CD14-positive monocyte (primary cell): Measurements from ENCODE around the gene GMDS. TPM values are rescaled to one million over a fixed set of nuclear protein-coding genes. Genes with fewer than 3 reads are reported as not detected.

Source experiments
- DNase-seq, 3 donors: peaks; one replicate each; pipeline ENCODE4 v3.0.0-alpha.2; 2011 to 2022
- H2AFZ ChIP-seq: 2 replicates; pipeline ENCODE4 v1.6.0; 2012; ENCODE audit warnings: mild to moderate bottlenecking, low read depth, low read length, inconsistent platforms; ENCODE audit not compliant: insufficient read depth, poor library complexity, severe bottlenecking
- H3K27ac ChIP-seq, 2 donors: 1 replicate in 1 of 2; 2 replicates in 1 of 2; pipeline ENCODE4 v1.5.1; 2012 to 2013; ENCODE audit warnings: low read length in 2 of 2, control low read depth in 1 of 2, inconsistent platforms in 1 of 2, low read depth in 1 of 2, mild to moderate bottlenecking in 1 of 2
- H3K27me3 ChIP-seq, 2 donors: one replicate each; pipeline versions ENCODE4 v1.6.0 to v1.6.1; 2011 to 2013; ENCODE audit warnings: low read length in 2 of 2; ENCODE audit not compliant: control insufficient read depth in 2 of 2, insufficient read depth in 2 of 2
- H3K36me3 ChIP-seq, 2 donors: replicated peaks in 1 of 2; 1 replicate in 1 of 2; 2 replicates in 1 of 2; pipeline versions ENCODE4 v1.5.1 to v1.6.1; 2012 to 2013; ENCODE audit warnings: low read length in 2 of 2, control low read depth in 1 of 2, inconsistent platforms in 1 of 2, mild to moderate bottlenecking in 1 of 2; ENCODE audit not compliant: insufficient read depth in 2 of 2, control insufficient read depth in 1 of 2
- H3K4me1 ChIP-seq, 2 donors: 1 replicate in 1 of 2; 2 replicates in 1 of 2; pipeline versions ENCODE4 v1.5.1 to v1.6.1; 2012 to 2013; ENCODE audit warnings: low read length in 2 of 2, control low read depth in 1 of 2, inconsistent platforms in 1 of 2, mild to moderate bottlenecking in 1 of 2, moderate library complexity in 1 of 2; ENCODE audit not compliant: insufficient read depth in 2 of 2, control insufficient read depth in 1 of 2
- H3K4me2 ChIP-seq: replicated peaks from 2 replicates; pipeline ENCODE3; 2012; ENCODE audit warnings: low read length, moderate library complexity, mild to moderate bottlenecking; ENCODE audit not compliant: poor library complexity, severe bottlenecking; ENCODE audit errors: extremely low read depth
- H3K4me3 ChIP-seq, 3 experiments: fragments of 200-600 bp in 1 of 3; sonication (generic) in 1 of 3; replicated peaks in 1 of 3; 1 replicate in 2 of 3; 2 replicates in 1 of 3; pipeline ENCODE4 v1.5.1; 2011 to 2013; ENCODE audit warnings: low read length in 3 of 3, mild to moderate bottlenecking in 3 of 3, control low read depth in 2 of 3, low read depth in 2 of 3, inconsistent platforms in 1 of 3, moderate library complexity in 1 of 3
- H3K79me2 ChIP-seq: 2 replicates; pipeline ENCODE4 v1.6.0; 2012; ENCODE audit warnings: mild to moderate bottlenecking, control low read depth, inconsistent platforms, low read length, moderate library complexity; ENCODE audit not compliant: insufficient read depth
- H3K9ac ChIP-seq: 2 replicates; pipeline ENCODE4 v1.6.0; 2017; ENCODE audit warnings: low read length, mild to moderate bottlenecking; ENCODE audit not compliant: insufficient read depth, poor library complexity, severe bottlenecking
- H3K9me3 ChIP-seq, 2 donors: replicated peaks in 1 of 2; 1 replicate in 1 of 2; 2 replicates in 1 of 2; pipeline versions ENCODE4 v1.5.1 to v1.6.1; 2012 to 2013; ENCODE audit warnings: low read length in 2 of 2, control low read depth in 1 of 2; ENCODE audit not compliant: control insufficient read depth in 1 of 2, insufficient read depth in 1 of 2
- H4K20me1 ChIP-seq: 2 replicates; pipeline ENCODE4 v1.6.0; 2012; ENCODE audit warnings: mild to moderate bottlenecking, low read length, control low read depth, moderate library complexity; ENCODE audit not compliant: insufficient read depth
- H3K27ac Mint-ChIP-seq, 7 donors: one replicate each; pipeline ENCODE4 v1.8.0; 2020; ENCODE audit warnings: mild to moderate bottlenecking in 7 of 7, mixed read lengths in 7 of 7, moderate library complexity in 6 of 7, inconsistent platforms in 2 of 7
- H3K27me3 Mint-ChIP-seq, 3 donors: one replicate each; pipeline ENCODE4 v1.8.0; 2021 to 2022; ENCODE audit warnings: low read depth in 3 of 3, mild to moderate bottlenecking in 3 of 3, mixed read lengths in 3 of 3, moderate library complexity in 3 of 3, inconsistent platforms in 1 of 3
- H3K36me3 Mint-ChIP-seq, 2 donors: one replicate each; pipeline ENCODE4 v1.8.0; 2020; ENCODE audit warnings: mixed read lengths in 2 of 2, inconsistent platforms in 1 of 2, mild to moderate bottlenecking in 1 of 2
- H3K4me1 Mint-ChIP-seq: one replicate; pipeline ENCODE4 v1.8.0; 2020; ENCODE audit warnings: mild to moderate bottlenecking, mixed read lengths
- H3K4me3 Mint-ChIP-seq, 2 donors: one replicate each; pipeline ENCODE4 v1.8.0; 2020; ENCODE audit warnings: mild to moderate bottlenecking in 2 of 2, mixed read lengths in 2 of 2, moderate library complexity in 1 of 2
- H3K9me3 Mint-ChIP-seq, 7 donors: one replicate each; pipeline ENCODE4 v1.8.0; 2020 to 2022; ENCODE audit warnings: mixed read lengths in 7 of 7, mild to moderate bottlenecking in 6 of 7, moderate library complexity in 6 of 7, inconsistent platforms in 2 of 7
- WGBS: methylation state at CpG from one replicate; pipeline ENCODE4 v1.1.5; 2013; ENCODE audit warnings: missing lambda C conversion rate; ENCODE audit not compliant: insufficient coverage; 5-methylcytosine and 5-hydroxymethylcytosine counted together
- intact Hi-C, 2 donors: fragments of 100-400 bp; cut with micrococcal nuclease; formaldehyde crosslinking; loops; one replicate each; pipeline versions ENCODE4 v1.15.0 to v1.15.1; 2023
- polyA plus RNA-seq, 3 donors: library from polyadenylated mRNA; depleted of rRNA in 1 of 3; unstranded in 2 of 3; stranded (reverse) in 1 of 3; fragments of 300-500 nt in 2 of 3; fragments of >200 nt in 1 of 3; fragmentation: Illumina TruSeq in 2 of 3; gene quantifications; 1 replicate in 2 of 3; 2 replicates in 1 of 3; pipeline ENCODE4 v1.2.3, GENCODE V29; 2012 to 2021
- TF ChIP-seq, protein P1 (sequence below): fragments of 200-600 bp; IDR thresholded peaks from one replicate; pipeline ENCODE4 v1.8.0; 2022; ENCODE audit warnings: antibody characterized with exemption, mild to moderate bottlenecking

GMDS gene
- polyA plus RNA-seq, 3 donors, result 10.5 to 19.9 (median 17.6) TPM

DNA sequence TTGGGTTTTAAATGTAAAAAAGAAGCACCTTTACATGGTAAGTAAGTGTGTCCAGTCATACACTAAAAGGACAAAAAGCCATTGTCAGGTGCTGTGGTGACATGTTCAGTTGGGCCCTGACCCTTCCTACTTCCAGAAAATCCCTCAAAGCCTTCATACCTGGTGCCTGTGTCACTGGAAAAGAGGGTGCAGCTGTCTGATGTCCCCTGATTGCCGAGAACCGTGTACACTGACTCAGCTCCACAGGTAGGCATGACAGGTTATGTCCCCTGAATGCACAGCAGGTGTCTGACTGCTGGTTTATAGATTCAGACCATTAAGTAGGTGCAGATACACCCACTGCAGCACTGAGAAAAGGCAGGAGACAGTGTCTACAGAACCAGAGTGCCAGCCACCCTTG is 536.6 kb downstream of the GMDS start:
- Histone ChIP-seq H3K9me3 (no peaks in the 10 kb centered on the region), H4K20me1 (no peaks in the 10 kb centered on the region), H2AFZ (peak overlapping the region; percentile 67), H3K27ac (peak overlapping the region; percentile 73 to 84), H3K79me2 (no peaks in the 10 kb centered on the region), H3K27me3 (no peaks in the 10 kb centered on the region), H3K4me1 (peaks cover 16 to 18% of the 10 kb centered on the region in 2 donors), H3K4me3 (no peak overlapping the region), H3K4me2 (no peak overlapping the region), H3K36me3 (no peaks in the 10 kb centered on the region), H3K9ac (no peak overlapping the region)
- TF ChIP-seq, protein P1, sequence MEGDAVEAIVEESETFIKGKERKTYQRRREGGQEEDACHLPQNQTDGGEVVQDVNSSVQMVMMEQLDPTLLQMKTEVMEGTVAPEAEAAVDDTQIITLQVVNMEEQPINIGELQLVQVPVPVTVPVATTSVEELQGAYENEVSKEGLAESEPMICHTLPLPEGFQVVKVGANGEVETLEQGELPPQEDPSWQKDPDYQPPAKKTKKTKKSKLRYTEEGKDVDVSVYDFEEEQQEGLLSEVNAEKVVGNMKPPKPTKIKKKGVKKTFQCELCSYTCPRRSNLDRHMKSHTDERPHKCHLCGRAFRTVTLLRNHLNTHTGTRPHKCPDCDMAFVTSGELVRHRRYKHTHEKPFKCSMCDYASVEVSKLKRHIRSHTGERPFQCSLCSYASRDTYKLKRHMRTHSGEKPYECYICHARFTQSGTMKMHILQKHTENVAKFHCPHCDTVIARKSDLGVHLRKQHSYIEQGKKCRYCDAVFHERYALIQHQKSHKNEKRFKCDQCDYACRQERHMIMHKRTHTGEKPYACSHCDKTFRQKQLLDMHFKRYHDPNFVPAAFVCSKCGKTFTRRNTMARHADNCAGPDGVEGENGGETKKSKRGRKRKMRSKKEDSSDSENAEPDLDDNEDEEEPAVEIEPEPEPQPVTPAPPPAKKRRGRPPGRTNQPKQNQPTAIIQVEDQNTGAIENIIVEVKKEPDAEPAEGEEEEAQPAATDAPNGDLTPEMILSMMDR, result no peak
- no peaks in the 10 kb centered on the region for H3K9me3 Mint-ChIP-seq
- peaks cover 18% of the 10 kb centered on the region for H3K4me1 Mint-ChIP-seq
- intact Hi-C loops, result no loop called here
- peaks cover 0 to 5% of the 10 kb centered on the region in 2 donors for H3K36me3 Mint-ChIP-seq
- 100% methylated on average over 2 of the region's 2 CpGs for WGBS
- peaks cover 0 to 3% (median 2%) of the 10 kb centered on the region in 3 donors for H3K27me3 Mint-ChIP-seq
- peak overlapping the region; percentile 46 to 96 (median 81) for H3K27ac Mint-ChIP-seq
- no peak for DNase-seq
- H3K4me3 Mint-ChIP-seq, result no peak overlapping the region

DNA sequence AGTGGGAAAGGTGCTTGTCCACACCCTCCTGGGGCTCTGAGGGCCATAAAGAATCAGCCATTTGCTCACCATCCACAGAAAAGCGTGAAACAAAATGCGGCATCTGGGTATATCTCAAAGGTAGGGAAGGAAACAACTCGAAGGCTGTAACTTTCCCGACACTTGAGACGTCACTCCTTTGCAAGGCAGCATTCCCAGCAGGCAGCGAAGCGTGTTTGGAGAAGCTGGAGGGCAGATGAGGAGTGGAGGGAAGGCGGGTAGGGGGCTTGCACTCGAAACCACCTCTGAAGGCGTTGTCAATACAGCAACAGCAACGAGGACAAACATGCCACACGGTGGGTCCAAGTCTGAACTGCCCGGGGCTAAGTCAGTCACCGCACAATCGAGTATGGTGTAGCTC is 537.3 kb downstream of the GMDS start:
- H3K4me3 Mint-ChIP-seq, result no peak overlapping the region
- Histone ChIP-seq H3K9me3 (no peaks in the 10 kb centered on the region), H3K9ac (no peak overlapping the region), H4K20me1 (no peaks in the 10 kb centered on the region), H3K79me2 (no peaks in the 10 kb centered on the region), H3K36me3 (no peaks in the 10 kb centered on the region), H3K4me2 (no peak overlapping the region), H2AFZ (no peak overlapping the region), H3K27me3 (no peaks in the 10 kb centered on the region), H3K4me3 (no peak overlapping the region), H3K27ac (no peak overlapping the region), H3K4me1 (peaks cover 16 to 18% of the 10 kb centered on the region in 2 donors)
- 97% methylated on average over 15 of the region's 15 CpGs for WGBS
- H3K27me3 Mint-ChIP-seq, result peaks cover 0 to 3% (median 2%) of the 10 kb centered on the region in 3 donors
- H3K9me3 Mint-ChIP-seq, result no peaks in the 10 kb centered on the region
- peak overlapping the region in 1 of 7 donors; percentile 11 for H3K27ac Mint-ChIP-seq
- DNase-seq, result no peak
- intact Hi-C loops, result no loop called here
- TF ChIP-seq, protein P1, result no peak
- peaks cover 0 to 2% of the 10 kb centered on the region in 2 donors for H3K36me3 Mint-ChIP-seq
- peaks cover 18% of the 10 kb centered on the region for H3K4me1 Mint-ChIP-seq
